H1 (cell line): ENCODE measurements around the gene LPO. TPM values are rescaled to one million over a fixed set of nuclear protein-coding genes. Genes with fewer than 3 reads are reported as not detected.

Experiments
- CTCF ChIA-PET: fragments of 300-600 bp; sonication (Branson Sonifier 250); formaldehyde crosslinking; loops from one replicate; lab custom pipeline; 2021; ENCODE audit not compliant: partially characterized antibody; lab: Charles Lee
- POLR2A ChIA-PET: fragments of 300-600 bp; sonication (Branson Sonifier 250); formaldehyde crosslinking; loops from one replicate; lab custom pipeline; 2021; ENCODE audit warnings: inconsistent platforms; ENCODE audit not compliant: partially characterized antibody; lab: Charles Lee
- DNase-seq, 2 experiments: peaks; one replicate each; pipeline versions ENCODE4 v3.0.0 to v3.0.0-alpha.2; 2010 to 2022; ENCODE audit warnings: low spot score in 2 of 2, low read depth in 1 of 2, mixed read lengths in 1 of 2
- FAIRE-seq: peaks from 2 replicates; lab custom pipeline; 2011; peaks lifted over from hg19 to GRCh38; lab: Jason Lieb, UNC
- H2AFZ ChIP-seq: 2 replicates; pipeline ENCODE4 v1.8.1; 2012; ENCODE audit warnings: low read length, inconsistent platforms
- H2AK5ac ChIP-seq: 2 replicates; pipeline ENCODE4 v1.6.1; 2013; ENCODE audit warnings: low read depth, low read length
- H2BK120ac ChIP-seq: replicated peaks from 2 replicates; pipeline ENCODE3; 2013; ENCODE audit warnings: low read depth, low read length, inconsistent platforms
- H2BK12ac ChIP-seq: 2 replicates; pipeline ENCODE4 v1.6.1; 2013; ENCODE audit warnings: low read depth, low read length
- H2BK15ac ChIP-seq: 2 replicates; pipeline ENCODE4 v1.6.1; 2013; ENCODE audit warnings: low read length
- H2BK20ac ChIP-seq: 2 replicates; pipeline ENCODE4 v1.6.1; 2013; ENCODE audit warnings: low read length
- H2BK5ac ChIP-seq: 2 replicates; pipeline ENCODE4 v1.6.1; 2013; ENCODE audit warnings: low read depth, low read length
- H3K14ac ChIP-seq: 2 replicates; pipeline ENCODE4 v1.6.1; 2013; ENCODE audit warnings: inconsistent platforms; ENCODE audit not compliant: insufficient read length
- H3K18ac ChIP-seq: 2 replicates; pipeline ENCODE4 v1.6.1; 2013; ENCODE audit warnings: low read length; ENCODE audit errors: extremely low read depth
- H3K23ac ChIP-seq: 2 replicates; pipeline ENCODE4 v1.6.1; 2013; ENCODE audit warnings: inconsistent platforms; ENCODE audit not compliant: insufficient read length
- H3K23me2 ChIP-seq: 2 replicates; pipeline ENCODE4 v1.6.1; 2013; ENCODE audit warnings: low read depth, low read length
- H3K27ac ChIP-seq: 2 replicates; pipeline ENCODE4 v1.6.1; 2011; ENCODE audit warnings: low read depth, low read length, inconsistent platforms
- H3K27me3 ChIP-seq, 4 experiments: replicated peaks in 1 of 4; 1 replicate in 1 of 4; 2 replicates in 3 of 4; pipeline versions ENCODE4 v1.6.1 to v1.8.1; 2011 to 2013; ENCODE audit warnings: low read length in 3 of 4, mild to moderate bottlenecking in 3 of 4, inconsistent platforms in 2 of 4, mixed read lengths in 2 of 4, moderate library complexity in 1 of 4; ENCODE audit not compliant: control insufficient read depth in 3 of 4, insufficient read depth in 3 of 4; ENCODE audit errors: extremely low read depth in 1 of 4
- H3K36me3 ChIP-seq, 4 experiments: 2 replicates each; pipeline versions ENCODE4 v1.6.1 to v1.8.1; 2011 to 2013; ENCODE audit warnings: mild to moderate bottlenecking in 4 of 4, low read length in 3 of 4, moderate library complexity in 2 of 4, control low read depth in 1 of 4, inconsistent platforms in 1 of 4; ENCODE audit not compliant: insufficient read depth in 4 of 4, control insufficient read depth in 2 of 4
- H3K4ac ChIP-seq: replicated peaks from 2 replicates; pipeline ENCODE3; 2013; ENCODE audit warnings: low read length, low read depth, mixed read lengths, inconsistent platforms; ENCODE audit not compliant: insufficient read length
- H3K4me1 ChIP-seq, 4 experiments: replicated peaks in 1 of 4; 1 replicate in 1 of 4; 2 replicates in 3 of 4; pipeline versions ENCODE4 v1.6.1 to v1.8.1; 2011 to 2013; ENCODE audit warnings: low read length in 3 of 4, inconsistent platforms in 2 of 4, mixed read lengths in 1 of 4; ENCODE audit not compliant: insufficient read depth in 4 of 4, control insufficient read depth in 3 of 4
- H3K4me2 ChIP-seq, 2 experiments: 2 replicates each; pipeline versions ENCODE4 v1.6.1 to v1.8.1; 2011 to 2013; ENCODE audit warnings: low read depth in 2 of 2, low read length in 2 of 2, control low read depth in 1 of 2, inconsistent platforms in 1 of 2, mild to moderate bottlenecking in 1 of 2; ENCODE audit not compliant: insufficient read depth in 1 of 2
- H3K4me3 ChIP-seq, 4 experiments: fragments of 200-600, 300-600 bp in 1 of 4; sonication (generic), shearing (Covaris generic), sonication (Bioruptor Twin) in 1 of 4; 2 replicates each; pipeline versions ENCODE4 v1.5.1 to v1.8.1; 2011 to 2016; ENCODE audit warnings: low read length in 4 of 4, low read depth in 3 of 4, control low read depth in 2 of 4, inconsistent platforms in 2 of 4, mild to moderate bottlenecking in 2 of 4, mixed read lengths in 1 of 4, moderate library complexity in 1 of 4; ENCODE audit not compliant: insufficient read depth in 2 of 4; ENCODE audit errors: extremely low read depth in 1 of 4
- H3K56ac ChIP-seq: replicated peaks from 2 replicates; pipeline ENCODE3; 2013; ENCODE audit warnings: low read depth, mild to moderate bottlenecking, mixed read lengths, low read length, inconsistent platforms; ENCODE audit not compliant: insufficient read length
- H3K79me1 ChIP-seq: 2 replicates; pipeline ENCODE4 v1.6.1; 2013; ENCODE audit warnings: low read depth, low read length, control low read depth
- H3K79me2 ChIP-seq, 2 experiments: 2 replicates each; pipeline versions ENCODE4 v1.6.1 to v1.8.1; 2012 to 2013; ENCODE audit warnings: low read length in 2 of 2, mild to moderate bottlenecking in 2 of 2, inconsistent platforms in 1 of 2; ENCODE audit not compliant: insufficient read depth in 2 of 2, control insufficient read depth in 1 of 2
- H3K9ac ChIP-seq, 4 experiments: replicated peaks in 1 of 4; 1 replicate in 1 of 4; 2 replicates in 3 of 4; pipeline versions ENCODE4 v1.6.1 to v1.8.1; 2011 to 2013; ENCODE audit warnings: low read depth in 3 of 4, low read length in 3 of 4, control low read depth in 2 of 4, mild to moderate bottlenecking in 2 of 4, moderate library complexity in 2 of 4, inconsistent platforms in 1 of 4; ENCODE audit errors: extremely low read depth in 1 of 4
- H3K9me3 ChIP-seq, 2 experiments: 2 replicates each; pipeline versions ENCODE4 v1.6.1 to v1.8.1; 2012 to 2013; ENCODE audit warnings: mild to moderate bottlenecking in 2 of 2, moderate library complexity in 2 of 2, control low read depth in 1 of 2, inconsistent platforms in 1 of 2, low read depth in 1 of 2, low read length in 1 of 2, mixed read lengths in 1 of 2; ENCODE audit not compliant: insufficient read depth in 2 of 2
- H4K20me1 ChIP-seq, 2 experiments: replicated peaks in 1 of 2; 2 replicates each; pipeline versions ENCODE3 to v1.8.1; 2011 to 2013; ENCODE audit warnings: inconsistent platforms in 2 of 2, low read length in 2 of 2, mild to moderate bottlenecking in 1 of 2; ENCODE audit not compliant: insufficient read depth in 2 of 2, control insufficient read depth in 1 of 2
- H4K5ac ChIP-seq: 2 replicates; pipeline ENCODE4 v1.6.1; 2013; ENCODE audit warnings: low read length, low read depth, mixed read lengths, inconsistent platforms; ENCODE audit not compliant: insufficient read length
- H4K8ac ChIP-seq: 2 replicates; pipeline ENCODE4 v1.8.0; 2013; ENCODE audit warnings: mild to moderate bottlenecking, moderate library complexity, low read length, inconsistent platforms; ENCODE audit not compliant: insufficient read depth; ENCODE audit errors: extremely low read depth
- H4K91ac ChIP-seq: replicated peaks from 2 replicates; pipeline ENCODE3; 2013; ENCODE audit warnings: low read length, mixed read lengths, inconsistent platforms; ENCODE audit not compliant: insufficient read length
- ATF2 ChIP-seq: IDR thresholded peaks from 2 replicates; pipeline ENCODE4 v1.6.1; 2012; ENCODE audit warnings: low read length, inconsistent platforms
- BACH1 ChIP-seq: IDR thresholded peaks from 2 replicates; pipeline ENCODE4 v1.6.1; 2012; ENCODE audit warnings: low read length, improper control_type of control experiment
- CHD1 ChIP-seq: IDR thresholded peaks from 2 replicates; pipeline ENCODE4 v1.6.1; 2012; ENCODE audit warnings: low read depth, low read length, improper control_type of control experiment
- CHD2 ChIP-seq: IDR thresholded peaks from 2 replicates; pipeline ENCODE4 v1.6.1; 2012; ENCODE audit warnings: low read length, improper control_type of control experiment
- GTF2F1 ChIP-seq: IDR thresholded peaks from 2 replicates; pipeline ENCODE4 v1.6.1; 2012; ENCODE audit warnings: low read depth, low read length, improper control_type of control experiment, borderline replicate concordance
- HDAC6 ChIP-seq: IDR thresholded peaks from one replicate; pipeline ENCODE4 v1.7.1; 2012; ENCODE audit warnings: low read depth, mild to moderate bottlenecking, inconsistent platforms, low read length, moderate library complexity
- JUN ChIP-seq: IDR thresholded peaks from 2 replicates; pipeline ENCODE4 v1.6.1; 2011; ENCODE audit warnings: low read depth, mild to moderate bottlenecking, improper control_type of control experiment, low read length
- KDM4A ChIP-seq: IDR thresholded peaks from one replicate; pipeline ENCODE4 v1.7.1; 2012; ENCODE audit warnings: low read depth, mild to moderate bottlenecking, moderate library complexity, low read length, inconsistent platforms; ENCODE audit not compliant: severe bottlenecking
- NANOG ChIP-seq: IDR thresholded peaks from 2 replicates; pipeline ENCODE4 v1.6.1; 2011; ENCODE audit warnings: low read length, low read depth, mild to moderate bottlenecking, inconsistent platforms; ENCODE audit not compliant: insufficient read depth, poor library complexity, severe bottlenecking
- POU5F1 ChIP-seq: IDR thresholded peaks from 2 replicates; pipeline ENCODE4 v1.6.1; 2011; ENCODE audit warnings: low read depth, mild to moderate bottlenecking, low read length, moderate library complexity
- RXRA ChIP-seq: IDR thresholded peaks from 2 replicates; pipeline ENCODE4 v1.6.1; 2011; ENCODE audit warnings: low read depth, mild to moderate bottlenecking, low read length, moderate library complexity; ENCODE audit not compliant: insufficient read depth
- SP1 ChIP-seq: IDR thresholded peaks from 2 replicates; pipeline ENCODE4 v1.6.1; 2011; ENCODE audit warnings: low read depth, low read length
- WGBS, 2 experiments: shearing (Covaris generic) in 1 of 2; methylation state at CpG; one replicate each; pipeline versions ENCODE4 v1.1.6 to v1.1.7; 2013 to 2015; ENCODE audit warnings: low lambda C conversion rate in 2 of 2, mixed read lengths in 2 of 2, inconsistent platforms in 1 of 2, low coverage in 1 of 2, missing lambda C conversion rate in 1 of 2; ENCODE audit not compliant: insufficient replicate concordance in 2 of 2, insufficient coverage in 1 of 2, insufficient read length in 1 of 2; ENCODE audit errors: extremely low coverage in 1 of 2, missing lambda C conversion rate in 1 of 2; 5-methylcytosine and 5-hydroxymethylcytosine counted together
- polyA plus RNA-seq, 7 experiments: library from polyadenylated mRNA; depleted of rRNA in 3 of 7; stranded (reverse) in 5 of 7; unstranded in 2 of 7; fragments of >200 nt in 5 of 7; fragments of 200-250 nt in 2 of 7; gene quantifications; 1 replicate in 5 of 7; 2 replicates in 1 of 7; 4 replicates in 1 of 7; pipeline versions ENCODE4 v1.2.1 to v1.2.3, GENCODE V29; 2011 to 2013; ENCODE audit warnings: missing spikeins in 2 of 7, mixed read lengths in 2 of 7
- total RNA-seq: library from RNA; stranded (reverse); fragmentation: NEBNext Ultra II Directional; extraction: Animal tissue kit (Norgen Biotek cat#: 25700); gene quantifications from 2 replicates; pipeline ENCODE4 v1.2.1, GENCODE V29; 2021

Gene LPO
- total and polyA plus RNA-seq, 2 of the 8 experiments (the other 6 are each of a cell fraction or from before 2014, with no cell fraction given): 0.38 to 0.52 TPM

- Histone ChIP-seq H2AFZ (no peak overlapping the region), H2BK20ac (no peak overlapping the region), H3K23ac (no peak overlapping the region), H2BK12ac (no peak overlapping the region), H3K14ac (no peak overlapping the region), H3K9me3 (no peaks in the 10 kb centered on the region), H3K23me2 (no peaks in the 10 kb centered on the region; the same call in 1 of the 2 replicates), H3K27me3 (no peaks in the 10 kb centered on the region), H3K36me3 (no peaks in the 10 kb centered on the region), H2BK120ac (no peak overlapping the region), H3K4me3 (no peak overlapping the region), H3K79me2 (no peaks in the 10 kb centered on the region), H3K4me2 (no peak overlapping the region), H4K8ac (peak overlapping the region; percentile 38; the same call in 1 of the 2 replicates), H3K4ac (no peak overlapping the region), H2BK15ac (no peak overlapping the region), H3K9ac (no peak overlapping the region), H3K4me1 (peaks cover 0 to 6% (median 2%) of the 10 kb centered on the region in 4 experiments; a peak in 4 of 7 replicates), H3K18ac (no peak overlapping the region), H2BK5ac (no peak overlapping the region), H3K27ac (no peak overlapping the region), H4K91ac (no peak overlapping the region), H3K79me1 (no peaks in the 10 kb centered on the region), H4K5ac (no peak overlapping the region), H3K56ac (no peak overlapping the region), H2AK5ac (no peak overlapping the region), H4K20me1 (no peaks in the 10 kb centered on the region)
- CTCF ChIA-PET: interaction anchor here (1.1 to 3.3 kb wide), 4 partner anchors 11 to 67 kb away, joined by 3 to 32 read pairs (median 4); partner anchors contain the start of gene MKS1
- WGBS, 2 experiments: 86% methylated on average over 11 of the region's 11 CpGs; no CpG with 5 or more reads in 1 of the 2 experiments
- DNase-seq (no peak), FAIRE-seq (no peak)
- POLR2A ChIA-PET: no interaction called here
- TF ChIP-seq KDM4A (no peak), RXRA (no peak), POU5F1 (no peak), SP1 (no peak), JUN (no peak), CHD2 (no peak), NANOG (no peak), BACH1 (no peak), ATF2 (no peak), CHD1 (no peak), HDAC6 (no peak), GTF2F1 (no peak)
These were observed 48.8 kb upstream of the LPO start for GRCh38 chr17:58189436-58190146.
